ENCODE measurements around the gene SLU7. TPM values are rescaled to one million over a fixed set of nuclear protein-coding genes. Genes with fewer than 3 reads are reported as not detected.

The SLU7 gene
- total RNA-seq, 1 experiment from 2014 or later, result 33.3 TPM

DNA sequence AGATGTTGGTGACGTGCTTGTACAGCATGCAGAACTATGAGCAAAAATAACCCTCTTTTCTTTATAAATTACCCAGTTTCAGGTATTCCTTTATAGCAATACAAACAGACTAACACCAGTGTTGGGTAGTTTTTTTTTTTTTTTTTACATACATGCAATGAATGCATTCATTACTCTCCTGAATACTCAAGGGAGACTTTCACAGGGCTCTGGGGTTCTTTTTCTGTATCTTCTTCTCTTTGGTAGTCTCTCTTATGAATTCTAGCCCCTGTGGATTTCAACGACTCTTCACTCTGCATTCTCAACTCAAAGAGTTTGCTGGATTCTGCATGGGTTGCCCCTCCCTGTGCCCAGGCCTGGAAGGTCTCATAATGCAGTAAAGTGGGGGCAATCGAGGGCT, 30.6 kb upstream of the SLU7 start:
- Histone ChIP-seq H4K91ac (ENCODE audit: insufficient read length, low read depth, low read length) (no peak overlapping the region), H4K8ac (replicated peaks; ENCODE audit: insufficient read length, low read depth, low read length) (no peak overlapping the region), H4K20me1 (ENCODE audit: control insufficient read depth, insufficient read depth, insufficient read length) (no peaks in the 10 kb centered on the region), H3K56ac (ENCODE audit: insufficient read length, low read depth, low read length) (no peak overlapping the region), H3T11ph (ENCODE audit: low read length) (no peak overlapping the region), H3K4me2 (ENCODE audit: insufficient read depth, insufficient read length, low read length) (no peak overlapping the region), H3K14ac (ENCODE audit: insufficient read depth, low read length) (no peak overlapping the region), H2BK12ac (ENCODE audit: insufficient read length, low read depth, low read length) (no peak overlapping the region), H2BK15ac (ENCODE audit: low read depth, low read length) (no peak overlapping the region), H2AK5ac (ENCODE audit: insufficient read length, low read length) (no peak overlapping the region), H3K27ac (ENCODE audit: insufficient read length, low read depth, low read length) (no peak overlapping the region), H3K4ac (ENCODE audit: low read depth, low read length) (no peak overlapping the region), H3K23me2 (ENCODE audit: insufficient read length, low read depth, low read length, poor library complexity, severe bottlenecking) (no peaks in the 10 kb centered on the region), H3K18ac (ENCODE audit: insufficient read length, low read depth, low read length) (no peak overlapping the region), H3K4me1 (ENCODE audit: insufficient read depth, low read length) (no peaks in the 10 kb centered on the region), H2BK120ac (ENCODE audit: low read depth, low read length, poor library complexity, severe bottlenecking) (no peak overlapping the region), H3K9me3 (ENCODE audit: control insufficient read depth, low read depth, low read length) (no peaks in the 10 kb centered on the region), H2AFZ (ENCODE audit: low read length) (no peak overlapping the region), H3K23ac (ENCODE audit: insufficient read length, low read depth, low read length) (no peak overlapping the region), H2BK20ac (ENCODE audit: low read depth, low read length, poor library complexity, severe bottlenecking) (no peak overlapping the region), H3K9ac (ENCODE audit: extremely low read depth, insufficient read length, low read length) (no peak overlapping the region), H2BK5ac (ENCODE audit: insufficient read length, low read length) (no peak overlapping the region), H3K79me2 (ENCODE audit: insufficient read depth, low read length) (no peaks in the 10 kb centered on the region), H4K5ac (ENCODE audit: insufficient read length, low read depth, low read length) (no peak overlapping the region), H3K27me3 (ENCODE audit: insufficient read depth, low read length) (no peaks in the 10 kb centered on the region), H3K79me1 (ENCODE audit: insufficient read depth, low read depth, low read length, poor library complexity, severe bottlenecking) (no peaks in the 10 kb centered on the region)
- no peaks in the 10 kb centered on the region for H3K4me1 Mint-ChIP-seq
- DNase-seq, result no peak
- H3K36me3 Mint-ChIP-seq (ENCODE audit: insufficient read depth in 1 of 3, low read depth in 3 of 3), result peaks cover 0 to 4% (median 0%) of the 10 kb centered on the region in 3 experiments; a peak in 3 of 7 replicates
- WGBS (ENCODE audit: extremely low coverage, insufficient read length, low lambda C conversion rate), result no CpG with 5 or more reads among the region's 3 CpGs
- peaks cover 2% of the 10 kb centered on the region; the same call in 1 of the 2 replicates for H3K27me3 Mint-ChIP-seq (ENCODE audit: low read depth)
- H3K27ac Mint-ChIP-seq, result no peak overlapping the region
- H3K9me3 Mint-ChIP-seq, result peaks cover 2 to 6% of the 10 kb centered on the region in 2 experiments; a peak in 4 of 5 replicates
- TF ChIP-seq, protein P1, sequence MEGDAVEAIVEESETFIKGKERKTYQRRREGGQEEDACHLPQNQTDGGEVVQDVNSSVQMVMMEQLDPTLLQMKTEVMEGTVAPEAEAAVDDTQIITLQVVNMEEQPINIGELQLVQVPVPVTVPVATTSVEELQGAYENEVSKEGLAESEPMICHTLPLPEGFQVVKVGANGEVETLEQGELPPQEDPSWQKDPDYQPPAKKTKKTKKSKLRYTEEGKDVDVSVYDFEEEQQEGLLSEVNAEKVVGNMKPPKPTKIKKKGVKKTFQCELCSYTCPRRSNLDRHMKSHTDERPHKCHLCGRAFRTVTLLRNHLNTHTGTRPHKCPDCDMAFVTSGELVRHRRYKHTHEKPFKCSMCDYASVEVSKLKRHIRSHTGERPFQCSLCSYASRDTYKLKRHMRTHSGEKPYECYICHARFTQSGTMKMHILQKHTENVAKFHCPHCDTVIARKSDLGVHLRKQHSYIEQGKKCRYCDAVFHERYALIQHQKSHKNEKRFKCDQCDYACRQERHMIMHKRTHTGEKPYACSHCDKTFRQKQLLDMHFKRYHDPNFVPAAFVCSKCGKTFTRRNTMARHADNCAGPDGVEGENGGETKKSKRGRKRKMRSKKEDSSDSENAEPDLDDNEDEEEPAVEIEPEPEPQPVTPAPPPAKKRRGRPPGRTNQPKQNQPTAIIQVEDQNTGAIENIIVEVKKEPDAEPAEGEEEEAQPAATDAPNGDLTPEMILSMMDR (conservative IDR thresholded peaks at IDR 0.05), result no peak
- H3K4me3 Mint-ChIP-seq, result no peak overlapping the region

Measured in H9 (cell line).